K562 (cell line): ENCODE measurements around the gene DNAH8. TPM values are rescaled to one million over a fixed set of nuclear protein-coding genes. Genes with fewer than 3 reads are reported as not detected.

Experiments used
- BMI1 ChIP-seq: fragments of 150-350 bp; IDR thresholded peaks from 2 replicates; pipeline ENCODE4 v1.6.1; 2014; ENCODE audit warnings: low read length
- CHD2 ChIP-seq: IDR thresholded peaks from 2 replicates; pipeline ENCODE4 v1.6.1; 2011; ENCODE audit warnings: low read depth, low read length
- DMBX1 ChIP-seq: fragments of 250-450 bp; sonication (Bioruptor Pico); IDR thresholded peaks from 2 replicates; pipeline ENCODE4 v1.8.0; 2022; ENCODE audit warnings: inconsistent platforms, mild to moderate bottlenecking, moderate library complexity, borderline replicate concordance
- EHMT2 ChIP-seq: fragments of 450-650 bp; IDR thresholded peaks from 2 replicates; pipeline ENCODE4 v1.6.1; 2018; ENCODE audit warnings: antibody characterized with exemption
- IRF9 ChIP-seq: fragments of 450-650 bp; IDR thresholded peaks from 2 replicates; pipeline ENCODE4 v1.6.1; 2016; ENCODE audit warnings: missing biosample characterization, missing genetic modification characterization
- JUND ChIP-seq, 2 experiments: IDR thresholded peaks; 2 replicates in 1 of 2; 3 replicates in 1 of 2; pipeline ENCODE4 v1.6.1; 2011; ENCODE audit warnings: borderline replicate concordance in 2 of 2, low read depth in 2 of 2, low read length in 2 of 2, improper control_type of control experiment in 1 of 2, missing biosample characterization in 1 of 2, missing genetic modification characterization in 1 of 2, missing genetic modification reagents in 1 of 2
- MBD2 ChIP-seq: sonication (generic); IDR thresholded peaks from 2 replicates; pipeline ENCODE4 v1.6.1; 2016; ENCODE audit warnings: low read depth, borderline replicate concordance
- MCM5 ChIP-seq: fragments of 450-650 bp; IDR thresholded peaks from 2 replicates; pipeline ENCODE4 v1.6.1; 2016; ENCODE audit warnings: low read depth
- NCOA4 ChIP-seq: fragments of 450-650 bp; IDR thresholded peaks from 2 replicates; pipeline ENCODE4 v1.6.1; 2018; ENCODE audit warnings: mild to moderate bottlenecking; ENCODE audit not compliant: partially characterized antibody
- RUNX1 ChIP-seq: sonication (generic); IDR thresholded peaks from 2 replicates; pipeline ENCODE4 v1.6.1; 2016; ENCODE audit warnings: antibody characterized with exemption, low read depth
- SNIP1 ChIP-seq: fragments of 450-650 bp; IDR thresholded peaks from 2 replicates; pipeline ENCODE4 v1.7.1; 2017; ENCODE audit warnings: low read depth, mild to moderate bottlenecking
- U2AF2 ChIP-seq: fragments of 200-400 bp; formaldehyde crosslinking; optimal IDR thresholded peaks from 2 replicates; pipeline ENCODE3; 2017; ENCODE audit warnings: low read depth, mild to moderate bottlenecking, low read length
- ZNF212 ChIP-seq: fragments of 450-650 bp; formaldehyde crosslinking; IDR thresholded peaks from 2 replicates; pipeline ENCODE4 v1.4.0; 2020; ENCODE audit warnings: mild to moderate bottlenecking
- ZNF512 ChIP-seq: IDR thresholded peaks from 2 replicates; pipeline ENCODE4 v1.6.1; 2016; ENCODE audit warnings: missing genetic modification characterization, missing compliant biosample characterization
- polyA plus RNA-seq, 8 experiments: library from polyadenylated mRNA; depleted of rRNA in 4 of 8; stranded (reverse) in 5 of 8; unstranded in 3 of 8; fragments of >200 nt; fragmentation: Nextera tagmentation in 2 of 8; fragmentation: Illumina TruSeq in 1 of 8; extraction: Ambion mirVana in 2 of 8; extraction: Trizol in 1 of 8; gene quantifications; 2 replicates each; pipeline versions ENCODE4 v1.2.1 to v1.2.3, GENCODE V29; 2011 to 2014; ENCODE audit warnings: inconsistent platforms in 1 of 8, missing spikeins in 1 of 8
- total RNA-seq, 7 experiments: library from RNA; depleted of rRNA in 6 of 7; stranded (reverse); fragments of >200 nt in 6 of 7; fragmentation: Illumina TruSeq in 2 of 7; extraction: Trizol in 2 of 7; gene quantifications; 2 replicates each; pipeline versions ENCODE4 v1.2.1 to v1.2.3, GENCODE V29; 2011 to 2021; ENCODE audit warnings: low replicate concordance in 1 of 7
- TF ChIP-seq, protein P1 (sequence below), 2 experiments: IDR thresholded peaks; 2 replicates each; pipeline ENCODE4 v1.6.1; 2012; ENCODE audit warnings: improper control_type of control experiment in 2 of 2, low read depth in 2 of 2, low read length in 2 of 2, borderline replicate concordance in 1 of 2

Gene DNAH8
- total and polyA plus RNA-seq, 9 of the 15 experiments (the other 6 are each of a cell fraction or from before 2014, with no cell fraction given): 1.2 to 4.2 (median 2.9) TPM

GRCh38 chr6:38784506-38785235 lies 69.6 kb downstream of the DNAH8 start (continued):
- TF ChIP-seq U2AF2 (no peak), NCOA4 (no peak), MBD2 (no peak), SNIP1 (no peak), BMI1 (no peak), ZNF212 (CRISPR knock-in tag) (no peak), MCM5 (no peak), ZNF512 (no peak), JUND (IDR thresholded peaks at IDR 0.05; ENCODE audit: borderline replicate concordance, low read depth, low read length) (no peak), JUND (tag; IDR thresholded peaks at IDR 0.05; ENCODE audit: borderline replicate concordance, low read depth, low read length) (no peak), RUNX1 (no peak), EHMT2 (no peak), CHD2 (no peak), DMBX1 (CRISPR knock-in tag) (no peak), IRF9 (tag) (no peak)
- TF ChIP-seq, protein P1, sequence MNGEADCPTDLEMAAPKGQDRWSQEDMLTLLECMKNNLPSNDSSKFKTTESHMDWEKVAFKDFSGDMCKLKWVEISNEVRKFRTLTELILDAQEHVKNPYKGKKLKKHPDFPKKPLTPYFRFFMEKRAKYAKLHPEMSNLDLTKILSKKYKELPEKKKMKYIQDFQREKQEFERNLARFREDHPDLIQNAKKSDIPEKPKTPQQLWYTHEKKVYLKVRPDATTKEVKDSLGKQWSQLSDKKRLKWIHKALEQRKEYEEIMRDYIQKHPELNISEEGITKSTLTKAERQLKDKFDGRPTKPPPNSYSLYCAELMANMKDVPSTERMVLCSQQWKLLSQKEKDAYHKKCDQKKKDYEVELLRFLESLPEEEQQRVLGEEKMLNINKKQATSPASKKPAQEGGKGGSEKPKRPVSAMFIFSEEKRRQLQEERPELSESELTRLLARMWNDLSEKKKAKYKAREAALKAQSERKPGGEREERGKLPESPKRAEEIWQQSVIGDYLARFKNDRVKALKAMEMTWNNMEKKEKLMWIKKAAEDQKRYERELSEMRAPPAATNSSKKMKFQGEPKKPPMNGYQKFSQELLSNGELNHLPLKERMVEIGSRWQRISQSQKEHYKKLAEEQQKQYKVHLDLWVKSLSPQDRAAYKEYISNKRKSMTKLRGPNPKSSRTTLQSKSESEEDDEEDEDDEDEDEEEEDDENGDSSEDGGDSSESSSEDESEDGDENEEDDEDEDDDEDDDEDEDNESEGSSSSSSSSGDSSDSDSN (IDR thresholded peaks at IDR 0.05; ENCODE audit: borderline replicate concordance in 1 of 2, low read depth in 2 of 2, low read length in 2 of 2): no peak
